GM18507 (cell line): Measurements from ENCODE around the gene CLDN4.
"Not testable (repeated sequence)": the region's sequence is repeated elsewhere in the genome, so short reads cannot be mapped to it uniquely, and the experiment has no call there.

ENCODE experiments used
- DNase-seq: peaks from one replicate; pipeline ENCODE4 v3.0.0; 2011; ENCODE audit warnings: low read depth; ENCODE audit not compliant: insufficient read length; ENCODE audit errors: extremely low spot score
- FAIRE-seq: peaks from 2 replicates; lab custom pipeline; 2011; peaks lifted over from hg19 to GRCh38; lab: Jason Lieb, UNC

CLDN4 gene, protein sequence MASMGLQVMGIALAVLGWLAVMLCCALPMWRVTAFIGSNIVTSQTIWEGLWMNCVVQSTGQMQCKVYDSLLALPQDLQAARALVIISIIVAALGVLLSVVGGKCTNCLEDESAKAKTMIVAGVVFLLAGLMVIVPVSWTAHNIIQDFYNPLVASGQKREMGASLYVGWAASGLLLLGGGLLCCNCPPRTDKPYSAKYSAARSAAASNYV

DNA sequence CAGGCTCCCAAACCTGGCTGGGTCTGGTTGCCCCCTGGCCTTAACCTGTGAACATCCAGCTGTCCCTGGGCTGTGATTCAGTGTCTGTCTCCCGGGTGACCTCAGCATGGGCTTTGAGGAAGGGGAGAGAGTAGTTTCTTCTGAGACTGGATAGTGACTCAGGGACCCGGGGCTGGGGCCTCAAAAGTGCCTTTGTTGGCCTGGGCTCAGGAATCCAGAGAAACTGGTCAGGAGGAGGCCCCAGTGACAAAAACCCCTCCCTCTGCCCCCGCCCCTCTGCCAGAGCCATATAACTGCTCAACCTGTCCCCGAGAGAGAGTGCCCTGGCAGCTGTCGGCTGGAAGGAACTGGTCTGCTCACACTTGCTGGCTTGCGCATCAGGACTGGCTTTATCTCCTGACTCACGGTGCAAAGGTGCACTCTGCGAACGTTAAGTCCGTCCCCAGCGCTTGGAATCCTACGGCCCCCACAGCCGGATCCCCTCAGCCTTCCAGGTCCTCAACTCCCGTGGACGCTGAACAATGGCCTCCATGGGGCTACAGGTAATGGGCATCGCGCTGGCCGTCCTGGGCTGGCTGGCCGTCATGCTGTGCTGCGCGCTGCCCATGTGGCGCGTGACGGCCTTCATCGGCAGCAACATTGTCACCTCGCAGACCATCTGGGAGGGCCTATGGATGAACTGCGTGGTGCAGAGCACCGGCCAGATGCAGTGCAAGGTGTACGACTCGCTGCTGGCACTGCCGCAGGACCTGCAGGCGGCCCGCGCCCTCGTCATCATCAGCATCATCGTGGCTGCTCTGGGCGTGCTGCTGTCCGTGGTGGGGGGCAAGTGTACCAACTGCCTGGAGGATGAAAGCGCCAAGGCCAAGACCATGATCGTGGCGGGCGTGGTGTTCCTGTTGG lies at the start of gene CLDN4:
Gene CLDN4, plus strand, starts transcription at position 316 of the 903 bp plus-strand sequence. Its CDS starts 206 bp downstream, at position 522.
- DNase-seq: no peak
- no peak for FAIRE-seq

DNA sequence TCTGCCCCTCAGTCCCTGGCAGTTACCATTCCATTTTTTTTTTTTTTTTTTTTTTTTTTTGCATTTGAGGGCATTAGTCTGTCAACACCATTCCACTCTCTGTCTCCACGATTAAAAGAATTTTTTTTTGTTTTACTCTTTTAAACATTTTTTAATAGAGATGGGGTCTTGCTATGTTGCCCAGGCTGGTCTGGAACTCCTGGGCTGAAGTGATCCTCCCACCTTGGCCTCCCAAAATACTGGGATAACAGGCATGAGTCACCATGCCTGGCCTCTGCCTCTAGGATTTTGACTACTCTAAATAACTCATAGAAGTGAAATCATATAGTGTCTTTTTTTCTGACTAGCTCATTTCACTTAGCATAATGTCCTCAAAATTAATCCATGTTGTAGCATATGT lies 44.2 kb upstream of the CLDN4 start:
- no peak for DNase-seq
- FAIRE-seq: no peak

DNA sequence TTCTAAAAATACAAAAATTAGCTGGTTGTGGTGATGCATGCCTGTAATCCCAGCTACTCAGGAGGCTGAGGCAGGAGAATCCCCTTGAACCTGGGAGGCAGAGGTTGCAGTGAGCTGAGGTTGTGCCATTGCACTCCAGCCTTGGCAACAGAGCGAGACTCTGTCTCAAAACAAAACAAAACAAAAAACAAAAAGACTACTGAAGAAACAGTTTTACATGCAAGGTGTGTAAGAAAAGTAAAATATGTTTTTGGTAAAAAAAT lies 43.1 kb upstream of the CLDN4 start:
- DNase-seq, FAIRE-seq: not testable (repeated sequence)

DNA sequence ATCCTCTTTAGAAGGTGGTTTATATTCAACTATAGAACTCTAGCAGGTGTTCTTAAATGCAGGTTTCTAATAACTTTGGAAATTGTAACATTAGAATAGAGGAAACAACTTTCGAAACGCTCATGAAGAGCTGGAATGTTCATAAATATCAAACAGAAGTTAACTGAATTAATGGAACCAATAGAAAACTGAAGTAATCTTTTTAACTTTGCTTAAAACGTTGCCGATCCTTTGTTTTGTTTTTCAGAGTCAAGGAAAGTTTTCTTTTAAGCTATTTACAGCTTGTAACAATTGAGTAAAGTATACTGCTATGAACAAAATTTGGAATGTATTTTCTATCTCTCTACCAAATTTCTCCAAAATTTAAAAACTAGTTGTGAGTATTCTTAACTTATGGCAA lies 41.7 kb upstream of the CLDN4 start:
- FAIRE-seq (no peak), DNase-seq (no peak)

DNA sequence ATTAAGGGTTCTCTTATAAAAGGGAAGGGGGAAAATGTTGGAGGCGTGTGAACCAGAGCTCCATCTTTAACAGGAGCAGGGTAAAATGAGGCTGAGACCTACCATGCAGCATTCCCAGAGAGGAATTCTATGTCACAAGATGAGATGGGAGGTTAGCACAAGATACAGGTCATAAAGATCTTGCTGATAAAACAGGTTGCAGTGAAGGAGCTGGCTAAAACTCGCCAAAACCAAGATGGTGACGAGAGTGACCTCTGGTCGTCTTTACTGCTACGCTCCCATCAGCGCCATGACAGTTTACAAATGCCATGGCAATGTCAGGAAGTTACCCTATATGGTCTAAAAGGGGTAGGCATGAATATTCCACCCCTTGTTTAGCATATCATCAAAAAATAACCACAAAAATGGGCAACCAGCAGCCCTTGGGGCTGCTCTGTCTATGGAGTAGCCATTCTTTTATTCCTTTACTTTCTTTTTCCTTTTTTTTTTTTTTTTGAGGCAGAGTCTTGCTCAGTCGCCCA lies 39.6 kb upstream of the CLDN4 start:
- FAIRE-seq, DNase-seq: not testable (repeated sequence)

DNA sequence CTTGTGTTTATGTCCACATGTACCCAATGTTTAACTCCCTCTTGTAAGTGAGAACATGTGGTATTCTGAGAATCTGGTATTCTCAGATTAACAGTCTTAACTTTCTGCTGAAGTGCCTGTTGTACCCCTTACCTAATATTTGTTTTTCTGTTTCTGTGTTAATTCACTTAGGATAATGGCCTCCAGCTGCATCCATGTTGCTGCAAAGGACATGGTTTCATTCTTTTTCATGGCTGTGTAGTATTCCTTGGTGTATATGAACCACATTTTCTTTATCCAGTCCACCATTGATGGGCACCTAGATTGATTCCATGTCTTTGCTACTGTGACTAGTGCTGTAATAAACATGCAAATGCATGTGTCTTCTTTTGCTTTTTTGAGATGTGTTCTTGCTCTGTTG lies 35.6 kb upstream of the CLDN4 start:
- FAIRE-seq, DNase-seq: not testable (repeated sequence)

DNA sequence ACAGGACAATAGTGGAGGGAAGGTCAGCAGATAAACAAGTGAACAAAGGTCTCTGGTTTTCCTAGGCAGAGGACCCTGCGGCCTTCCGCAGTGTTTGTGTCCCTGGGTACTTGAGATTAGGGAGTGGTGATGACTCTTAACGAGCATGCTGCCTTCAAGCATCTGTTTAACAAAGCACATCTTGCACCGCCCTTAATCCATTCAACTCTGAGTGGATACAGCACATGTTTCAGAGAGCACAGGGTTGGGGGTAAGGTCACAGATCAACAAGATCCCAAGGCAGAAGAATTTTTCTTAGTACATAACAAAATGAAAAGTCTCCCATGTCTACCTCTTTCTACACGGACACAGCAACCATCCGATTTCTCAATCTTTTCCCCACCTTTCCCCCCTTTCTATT lies 34.1 kb upstream of the CLDN4 start:
- FAIRE-seq, DNase-seq: not testable (repeated sequence)

DNA sequence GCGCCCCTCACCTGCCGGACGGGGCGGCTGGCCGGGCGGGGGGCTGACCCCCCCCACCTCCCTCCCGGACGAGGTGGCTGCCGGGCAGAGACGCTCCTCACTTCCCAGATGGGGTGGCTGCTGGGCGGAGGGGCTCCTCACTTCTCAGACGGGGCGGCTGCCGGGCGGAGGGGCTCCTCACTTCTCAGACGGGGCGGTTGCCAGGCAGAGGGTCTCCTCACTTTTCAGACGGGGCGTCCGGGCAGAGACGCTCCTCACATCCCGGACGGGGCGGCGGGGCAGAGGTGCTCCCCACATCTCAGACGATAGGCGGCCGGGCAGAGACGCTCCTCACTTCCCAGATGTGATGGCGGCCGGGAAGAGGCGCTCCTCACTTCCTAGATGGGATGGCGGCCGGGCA lies 33.6 kb upstream of the CLDN4 start:
- not testable (repeated sequence) for FAIRE-seq, DNase-seq

DNA sequence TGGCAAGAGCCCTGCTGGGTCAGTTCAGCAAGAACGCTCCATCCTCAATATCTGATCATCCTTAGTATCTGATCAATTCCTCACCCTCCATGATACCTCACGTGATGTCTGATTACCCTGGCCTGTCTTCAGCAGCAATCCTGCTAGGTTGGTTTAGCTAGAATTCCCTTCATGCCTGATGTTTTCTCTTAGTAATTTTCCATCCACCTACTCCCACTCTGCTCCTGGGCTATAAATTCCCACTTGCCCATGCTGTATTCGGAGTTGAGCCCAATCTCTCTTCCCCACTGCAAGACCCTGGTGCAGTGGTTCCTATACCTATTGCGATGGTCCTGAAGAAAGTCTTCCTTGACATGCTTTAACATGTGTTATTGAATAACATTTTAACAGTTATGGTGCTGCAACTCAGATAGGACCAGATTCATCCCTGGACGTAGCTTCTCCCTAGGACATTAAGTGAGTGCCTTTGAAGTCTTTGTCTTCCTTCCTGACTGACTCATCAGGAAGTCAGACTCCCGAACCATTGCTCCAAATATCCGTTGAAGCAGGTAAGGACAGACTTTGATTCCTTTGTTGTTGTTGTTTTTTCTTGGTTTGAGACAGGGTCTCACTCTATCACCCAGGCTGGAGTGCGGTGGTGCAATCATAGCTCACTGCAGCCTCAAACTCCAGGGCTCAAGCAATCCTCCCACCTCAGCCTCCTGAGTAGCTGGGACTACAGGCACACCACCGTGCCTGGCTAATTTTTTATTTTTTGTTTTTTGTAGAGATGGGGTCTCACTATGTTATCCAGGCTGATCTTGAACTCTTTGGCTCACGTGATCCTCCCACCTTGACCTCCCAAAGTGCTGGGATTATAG lies 31.3 kb upstream of the CLDN4 start:
- DNase-seq (no peak), FAIRE-seq (no peak)

DNA sequence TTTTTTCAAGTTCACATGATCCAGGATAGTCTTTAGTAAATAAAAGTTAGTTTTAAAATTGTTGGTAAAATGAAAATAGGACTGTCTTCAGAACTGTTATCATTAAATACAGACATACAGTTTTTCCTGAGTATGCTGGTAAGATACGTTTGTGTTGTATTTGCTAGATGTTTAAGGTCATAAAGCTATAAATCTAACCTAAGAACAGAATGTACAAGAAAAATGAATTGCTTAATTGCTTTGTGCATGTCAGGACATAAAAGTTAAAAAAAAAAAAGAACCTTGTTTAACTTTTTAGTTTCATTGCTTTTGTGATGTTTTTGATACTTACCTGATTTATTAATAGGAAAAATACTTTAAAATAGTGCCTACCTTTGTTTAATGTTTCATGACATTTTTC lies 29.2 kb upstream of the CLDN4 start:
- DNase-seq: no peak
- FAIRE-seq: no peak

DNA sequence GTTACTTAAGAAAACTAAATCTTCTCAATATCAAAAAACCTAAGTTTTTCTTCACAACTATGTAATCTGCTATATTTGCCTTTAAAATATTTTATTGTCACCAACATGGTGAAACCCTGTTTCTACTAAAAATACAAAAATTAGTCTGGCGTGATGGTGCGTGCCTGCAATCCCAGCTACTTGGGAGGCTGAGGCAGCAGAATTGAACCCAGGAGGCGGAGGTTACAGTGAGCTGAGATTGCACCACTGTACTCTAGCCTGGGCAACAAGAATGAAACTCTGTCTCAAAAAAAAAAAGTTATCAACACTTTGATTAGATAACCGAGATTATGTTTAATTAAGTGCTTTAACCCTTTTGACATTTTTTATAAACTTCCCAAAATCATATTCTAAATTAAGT lies 28.3 kb upstream of the CLDN4 start:
- FAIRE-seq (no peak), DNase-seq (no peak)

DNA sequence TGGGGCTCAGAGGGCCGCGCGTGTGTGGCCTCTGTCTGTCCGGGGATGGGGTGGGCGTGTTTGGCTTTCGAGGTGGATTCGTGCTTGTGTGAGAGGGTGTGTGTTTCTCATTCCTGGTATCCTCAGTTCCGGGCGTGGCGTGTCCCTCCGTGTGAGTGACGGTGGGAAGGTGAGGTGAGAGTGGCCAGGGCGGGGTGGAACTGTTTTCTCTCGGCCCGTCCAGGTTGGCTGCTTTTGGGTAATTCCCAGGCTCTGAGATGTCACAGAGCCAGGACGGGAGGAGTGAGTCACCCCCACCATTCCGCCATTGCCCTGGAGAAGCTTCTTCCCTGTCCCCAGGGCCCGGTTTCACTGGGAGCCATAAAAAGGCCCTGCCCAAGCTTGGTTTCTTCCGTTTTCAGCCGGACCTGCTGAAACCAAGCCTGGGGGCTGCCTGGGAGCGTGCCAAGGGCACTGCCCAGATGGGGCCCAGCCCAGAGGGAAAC lies 21.3 kb upstream of the CLDN4 start:
- FAIRE-seq (no peak), DNase-seq (no peak)

DNA sequence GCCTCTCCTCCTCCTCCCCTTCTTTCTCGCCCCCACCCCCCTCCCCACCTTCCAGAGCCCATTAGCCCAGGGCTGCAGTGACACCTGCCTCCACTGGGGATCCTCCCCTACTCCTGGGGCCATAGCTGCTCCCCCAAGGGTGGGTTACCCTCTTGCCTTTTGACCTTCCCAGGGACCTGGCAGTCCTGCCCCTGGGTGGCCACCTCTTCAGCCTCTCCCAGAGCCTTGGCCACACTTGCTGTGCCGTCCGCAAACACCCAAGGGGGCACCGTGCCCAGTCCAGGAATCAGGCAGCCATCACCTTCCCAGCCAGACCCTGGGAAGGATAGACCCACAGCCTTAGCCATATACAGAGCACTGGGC lies 19.8 kb upstream of the CLDN4 start:
- no peak for FAIRE-seq

DNA sequence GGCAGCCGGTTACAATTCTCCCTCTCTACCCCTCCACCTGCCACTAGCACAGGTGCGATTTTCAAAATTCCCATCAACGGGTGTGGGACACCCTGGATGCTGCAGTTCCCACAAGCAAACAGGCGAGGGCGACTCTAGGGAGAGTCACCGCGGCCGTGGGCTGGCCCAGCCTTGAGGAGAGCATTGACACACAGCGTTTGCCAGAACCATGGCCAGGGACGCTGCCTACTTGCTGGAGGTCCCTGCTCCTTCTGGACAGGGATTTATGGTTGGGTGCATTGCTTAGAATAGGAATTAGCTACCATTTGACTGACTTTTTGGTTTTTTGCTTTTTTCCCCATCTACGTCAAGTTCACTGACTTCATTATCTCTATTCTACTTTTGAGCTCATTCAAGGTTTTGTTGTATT lies 19.0 kb upstream of the CLDN4 start:
- peak; percentile 51 for DNase-seq
- peak; percentile 39 for FAIRE-seq

More for the DNA sequence above, 19.8 kb upstream of the CLDN4 start:
- no peak for DNase-seq

DNA sequence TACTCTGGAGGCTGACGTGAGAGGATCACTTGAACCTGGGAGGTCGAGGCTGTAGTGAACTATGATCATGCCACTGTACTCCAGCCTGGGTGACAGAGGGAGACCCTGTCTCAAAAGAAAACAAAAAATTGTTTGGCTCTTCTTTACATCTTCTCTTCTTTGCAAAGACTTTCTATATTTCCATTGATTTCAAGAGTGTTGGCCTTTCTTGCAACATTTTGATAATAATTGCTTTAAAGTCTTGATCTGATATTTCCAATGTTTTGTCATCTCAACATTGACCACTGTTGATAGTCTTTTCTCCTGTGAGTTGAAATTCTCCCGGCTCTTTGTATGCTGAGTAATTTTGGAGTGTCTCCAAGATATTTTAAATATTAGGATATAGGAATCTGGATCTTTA lies 17.8 kb upstream of the CLDN4 start:
- FAIRE-seq (no peak), DNase-seq (no peak)

DNA sequence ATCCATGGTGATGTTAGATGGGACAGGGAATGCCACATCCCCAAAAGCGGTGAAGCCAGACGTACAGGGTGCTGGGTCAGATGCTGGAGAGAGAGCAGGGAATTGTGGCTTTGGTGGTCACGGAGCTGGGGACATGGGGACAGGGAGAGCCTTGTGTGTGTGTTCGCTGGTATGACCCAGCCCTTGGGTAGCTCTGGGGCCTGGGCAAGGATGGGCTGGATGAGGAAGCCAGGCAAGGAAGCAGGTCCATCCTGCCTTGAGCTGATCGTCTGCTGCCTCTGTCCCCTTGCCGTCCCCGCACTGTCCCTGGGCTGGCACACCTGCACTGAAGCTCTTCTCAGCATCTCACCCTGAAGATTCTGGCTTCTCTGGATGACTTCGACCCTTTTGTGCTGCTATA lies 15.4 kb upstream of the CLDN4 start:
- no peak for DNase-seq
- FAIRE-seq: no peak

DNA sequence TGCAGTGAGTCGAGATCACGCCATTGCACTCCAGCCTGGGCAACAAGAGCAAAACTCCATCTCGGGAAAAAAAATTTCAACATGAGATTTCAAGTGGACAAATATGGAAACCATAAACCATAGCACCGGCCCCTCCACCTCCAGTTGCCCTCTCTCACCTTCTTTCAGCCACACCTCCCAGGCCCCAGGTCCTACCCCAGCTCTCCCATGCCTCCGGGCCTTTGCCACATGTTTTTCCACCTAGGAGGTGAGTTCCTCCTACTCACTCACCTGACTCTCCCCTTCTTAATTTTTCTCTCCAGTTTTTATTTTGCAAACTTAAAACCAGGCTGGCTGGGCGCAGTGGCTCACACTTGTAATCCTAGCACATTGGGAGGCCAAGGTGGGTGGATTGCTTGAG lies 13.7 kb upstream of the CLDN4 start:
- no peak for DNase-seq
- no peak for FAIRE-seq

DNA sequence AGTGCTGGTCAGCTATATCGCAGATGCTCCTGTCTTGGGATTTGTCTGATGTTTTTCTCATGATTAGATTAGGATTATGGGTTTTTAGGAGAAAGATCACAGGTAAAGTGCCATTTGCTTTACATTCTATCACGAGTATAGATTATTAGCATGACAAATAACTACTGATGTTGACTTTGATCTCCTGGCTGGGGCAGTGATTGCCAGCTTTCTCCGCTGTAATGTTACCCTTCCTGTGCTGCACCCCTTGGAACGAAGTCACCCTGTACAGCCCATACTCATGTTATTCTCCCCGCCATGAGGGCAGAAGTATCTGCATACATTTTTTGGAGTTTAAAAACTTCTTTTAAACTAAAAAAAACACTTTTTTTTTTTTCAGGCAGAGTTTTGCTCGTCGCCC lies 10.8 kb upstream of the CLDN4 start:
- DNase-seq (no peak), FAIRE-seq (no peak)

DNA sequence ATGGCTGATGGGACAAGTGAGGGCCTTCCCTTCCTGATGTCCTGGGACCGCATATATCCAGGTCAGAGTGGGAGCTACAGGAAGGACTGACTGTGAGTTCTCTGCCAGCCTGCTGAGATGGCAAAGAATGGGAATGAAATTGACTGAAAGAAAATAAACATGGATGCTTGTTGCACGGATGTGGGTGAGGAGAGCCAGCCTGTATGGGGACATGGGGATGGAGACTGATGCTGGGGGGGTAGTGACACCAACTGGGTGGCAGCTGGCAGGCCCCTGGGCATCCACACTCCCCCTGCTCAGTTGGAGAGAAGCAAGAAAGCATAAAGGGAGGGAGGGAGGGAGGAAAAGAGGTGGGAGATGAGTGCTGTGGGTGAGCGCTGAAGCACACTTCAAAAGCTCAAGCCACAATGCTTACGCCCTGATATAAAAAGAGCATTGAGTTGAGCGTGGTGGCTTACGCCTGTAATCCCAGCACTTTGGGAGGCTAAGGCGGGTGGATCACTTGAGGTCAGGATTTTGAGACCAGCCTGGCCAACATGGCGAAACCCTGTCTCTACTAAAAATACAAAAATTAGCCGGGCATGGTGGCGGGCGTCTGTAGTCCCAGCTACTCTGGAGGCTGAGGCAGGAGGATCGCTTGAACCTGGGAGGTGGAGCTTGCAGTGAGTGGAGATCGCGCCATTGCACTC lies 9.1 kb upstream of the CLDN4 start:
- not testable (repeated sequence) for FAIRE-seq, DNase-seq
